Erythroblast (primary cell): ENCODE measurements around the gene ELOVL1.
"Not testable (repeated sequence)": the region's sequence is repeated elsewhere in the genome, so short reads cannot be mapped to it uniquely, and the experiment has no call there.

Experiments
- DNase-seq, 2 experiments: peaks; one replicate each; lab custom pipeline; 2025; lab: John Stamatoyannopoulos, UW
- GATA1 ChIP-seq: IDR thresholded peaks from 2 replicates; pipeline ENCODE4 v1.6.1; 2011; ENCODE audit warnings: low read depth, mild to moderate bottlenecking, control low read depth, low read length, moderate library complexity
- POLR2A ChIP-seq: IDR thresholded peaks from 2 replicates; pipeline ENCODE4 v1.6.1; 2011; ENCODE audit warnings: mild to moderate bottlenecking, low read length

ELOVL1 gene

GRCh38 chr1:43367904-43368645 is at the start of gene ELOVL1:
Gene ELOVL1 (minus strand): TSS chr1:43368011. CDS start chr1:43365609, 2,402 bp downstream.
- TF ChIP-seq GATA1 (no peak), POLR2A (peak; percentile 61)
- DNase-seq, result peak; percentile 91 to 93

DNA sequence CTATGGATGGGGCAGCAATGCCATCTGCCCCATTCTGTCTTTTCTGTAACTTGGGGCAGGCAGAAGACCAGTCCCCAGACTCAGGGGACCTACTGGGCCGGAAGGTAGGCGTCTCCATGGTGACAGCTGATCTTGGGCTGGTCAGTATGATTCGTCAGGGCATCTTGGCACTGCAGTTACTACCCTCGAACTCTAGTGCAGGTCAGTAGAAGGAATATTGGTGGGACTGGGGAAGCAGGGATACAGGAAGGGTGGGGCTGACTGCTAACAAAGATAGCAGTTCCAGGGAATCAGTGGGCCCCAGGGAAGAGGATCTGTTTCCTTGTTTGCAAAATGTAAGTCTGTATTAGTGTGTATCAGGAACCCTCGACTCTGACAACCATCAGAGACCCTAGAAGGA is 48.1 kb upstream of the ELOVL1 start:
- TF ChIP-seq POLR2A (no peak), GATA1 (no peak)
- no peak for DNase-seq

GRCh38 chr1:43414634-43415223 is 46.9 kb upstream of the ELOVL1 start:
- peak; percentile 82 to 88 for DNase-seq
- TF ChIP-seq POLR2A (no peak), GATA1 (no peak)

DNA sequence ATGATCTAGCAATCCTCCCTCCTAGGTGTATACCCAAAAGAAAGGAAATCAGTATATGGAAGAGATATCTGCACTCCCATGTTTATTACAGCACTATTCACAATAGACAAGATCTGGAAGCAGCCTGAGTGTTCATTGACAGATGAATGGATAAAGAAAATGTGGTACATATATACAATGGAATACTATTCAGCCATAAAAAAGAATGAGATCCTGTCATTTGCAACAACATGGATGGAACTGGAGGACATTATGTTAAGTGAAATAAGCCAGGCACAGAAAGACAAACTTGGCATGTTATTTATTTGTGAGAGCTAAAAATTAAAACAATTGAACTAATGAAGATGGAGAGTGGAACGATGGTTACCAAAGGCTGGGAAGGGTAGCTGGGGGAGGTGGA is 45.6 kb upstream of the ELOVL1 start:
- DNase-seq, result not testable (repeated sequence)

DNA sequence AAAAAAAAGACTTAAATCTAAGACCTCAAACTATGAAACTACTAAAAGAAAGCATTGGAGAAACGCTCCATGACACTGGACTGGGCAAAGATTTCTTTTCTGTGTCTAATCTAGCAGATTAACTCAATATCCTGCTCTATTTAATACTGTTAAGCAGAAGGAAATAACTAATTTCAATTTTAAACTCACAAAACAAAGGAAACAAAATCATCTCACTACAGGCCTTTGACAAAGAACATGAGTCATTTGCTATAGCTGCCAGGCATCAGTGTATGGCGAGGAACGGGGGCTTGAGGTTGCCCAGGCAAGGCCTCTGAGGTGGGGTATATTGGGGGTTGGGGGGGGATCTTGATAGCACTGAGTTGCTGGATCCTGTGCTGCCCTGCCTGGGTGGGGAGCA is 42.8 kb upstream of the ELOVL1 start:
- TF ChIP-seq POLR2A (no peak), GATA1 (no peak)
- no peak for DNase-seq

GRCh38 chr1:43405876-43406234 is 38.0 kb upstream of the ELOVL1 start:
- TF ChIP-seq GATA1, result no peak
- TF ChIP-seq POLR2A, result no peak
- DNase-seq, result no peak

DNA sequence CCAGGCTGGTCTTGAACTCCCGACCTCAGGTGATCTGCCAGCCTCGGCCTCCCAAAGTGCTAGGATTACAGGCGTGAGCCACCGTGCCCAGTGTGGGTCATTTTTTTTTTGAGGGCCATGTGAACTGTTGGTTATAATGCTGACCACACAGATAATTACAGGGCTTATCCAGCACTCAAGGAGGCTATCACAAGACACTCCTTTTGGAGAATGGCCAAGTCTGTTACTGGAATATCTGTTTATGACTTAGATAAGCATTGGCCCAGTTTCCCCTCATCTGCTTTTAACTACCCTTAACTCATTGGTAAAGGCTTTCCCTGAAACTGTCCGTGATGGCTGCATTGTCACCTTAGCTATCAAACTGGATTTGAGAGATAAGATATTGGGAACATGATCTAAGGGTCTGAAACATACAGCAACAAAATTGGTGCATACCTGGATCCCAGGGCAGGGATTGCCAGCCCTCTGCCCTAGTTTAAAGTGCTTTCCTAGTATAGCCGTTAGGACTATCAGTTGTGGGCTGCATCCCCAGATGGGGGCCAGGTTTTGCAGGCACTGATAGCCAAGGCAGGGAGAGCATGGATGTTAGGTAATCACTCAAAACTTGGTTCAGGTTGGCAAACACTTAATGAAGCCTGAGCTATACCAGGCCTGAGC is 37.5 kb upstream of the ELOVL1 start:
- peak; percentile 89 to 98 for DNase-seq
- TF ChIP-seq POLR2A, result no peak
- peak; percentile 47 for TF ChIP-seq GATA1

DNA sequence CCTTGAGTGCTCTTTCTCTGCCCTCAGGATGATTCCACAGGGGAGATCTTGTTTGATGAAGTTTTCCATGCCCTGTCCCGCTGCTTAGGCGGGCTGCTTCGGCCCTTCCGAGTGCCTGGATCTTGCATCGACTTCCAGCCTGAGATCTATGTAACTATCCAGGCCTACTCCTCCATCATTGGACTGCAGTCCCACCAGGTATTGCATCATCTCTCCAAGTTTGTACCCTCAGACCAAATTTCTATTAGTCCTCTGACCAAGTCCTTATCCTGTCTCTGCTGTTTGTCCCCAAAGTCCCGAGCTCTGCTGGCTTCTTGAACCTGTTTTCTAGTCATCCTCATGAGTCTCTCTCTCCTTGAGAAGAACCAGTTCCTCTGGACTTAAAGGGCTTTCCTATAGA is 36.5 kb upstream of the ELOVL1 start:
- TF ChIP-seq GATA1 (no peak), POLR2A (no peak)
- peak in 1 of 2 experiments; percentile 15 for DNase-seq

- TF ChIP-seq POLR2A, result no peak
- no peak for TF ChIP-seq GATA1
- DNase-seq, result peak; percentile 52 to 72
Measured at GRCh38 chr1:43402089-43402865, 34.5 kb upstream of the ELOVL1 start.

- not testable (repeated sequence) for DNase-seq
Measured at GRCh38 chr1:43400441-43400840, 32.6 kb upstream of the ELOVL1 start.

DNA sequence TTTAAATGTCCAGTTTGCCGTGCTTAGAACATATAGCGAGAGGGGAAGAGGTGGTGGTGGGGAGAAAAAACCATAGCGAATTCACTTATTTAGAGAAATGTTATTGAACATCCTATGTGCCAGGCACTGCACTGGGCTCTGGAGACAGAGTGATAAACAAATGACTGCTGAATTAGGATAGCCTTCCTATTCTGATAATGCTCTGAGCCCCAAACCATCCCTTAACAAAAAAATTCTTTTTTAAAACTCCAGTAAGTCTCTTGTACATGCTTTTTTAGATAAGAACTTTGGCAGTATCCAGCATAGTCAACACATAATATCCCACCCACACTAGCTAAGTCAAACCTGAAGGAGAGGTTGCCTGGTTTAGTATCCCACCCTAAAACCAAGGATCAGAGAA is 30.4 kb upstream of the ELOVL1 start:
- TF ChIP-seq POLR2A, result no peak
- no peak for TF ChIP-seq GATA1
- peak; percentile 40 to 72 for DNase-seq

DNA sequence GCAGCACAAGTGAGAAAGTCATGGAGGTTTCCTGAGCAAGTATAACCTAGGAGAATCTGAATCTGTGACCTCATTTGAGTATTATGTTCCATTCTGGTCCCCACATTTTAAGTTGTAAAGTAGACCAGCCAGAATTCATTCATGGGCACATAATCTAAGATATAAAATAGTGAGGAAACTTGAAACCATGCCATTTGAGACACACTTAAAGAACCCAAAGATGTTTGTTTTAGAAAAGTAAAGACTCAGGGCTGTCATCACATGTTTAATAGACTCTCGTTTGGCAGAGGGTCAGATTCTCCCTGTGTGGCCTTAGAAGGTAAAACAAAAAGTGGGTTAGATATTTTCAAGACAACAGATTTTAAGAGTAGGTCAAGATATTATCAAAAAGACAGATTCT is 28.2 kb upstream of the ELOVL1 start:
- DNase-seq, result no peak
- TF ChIP-seq GATA1 (no peak), POLR2A (no peak)

GRCh38 chr1:43395523-43395922 is 27.7 kb upstream of the ELOVL1 start:
- TF ChIP-seq POLR2A (no peak), GATA1 (no peak)
- no peak for DNase-seq

GRCh38 chr1:43392702-43393101 is 24.9 kb upstream of the ELOVL1 start:
- TF ChIP-seq POLR2A, result no peak
- TF ChIP-seq GATA1, result no peak
- no peak for DNase-seq
